ENCODE results near the gene DSC1.
"Not testable (repeated sequence)": the region's sequence is repeated elsewhere in the genome, so short reads cannot be mapped to it uniquely, and the experiment has no call there.

DSC1 gene

DNA sequence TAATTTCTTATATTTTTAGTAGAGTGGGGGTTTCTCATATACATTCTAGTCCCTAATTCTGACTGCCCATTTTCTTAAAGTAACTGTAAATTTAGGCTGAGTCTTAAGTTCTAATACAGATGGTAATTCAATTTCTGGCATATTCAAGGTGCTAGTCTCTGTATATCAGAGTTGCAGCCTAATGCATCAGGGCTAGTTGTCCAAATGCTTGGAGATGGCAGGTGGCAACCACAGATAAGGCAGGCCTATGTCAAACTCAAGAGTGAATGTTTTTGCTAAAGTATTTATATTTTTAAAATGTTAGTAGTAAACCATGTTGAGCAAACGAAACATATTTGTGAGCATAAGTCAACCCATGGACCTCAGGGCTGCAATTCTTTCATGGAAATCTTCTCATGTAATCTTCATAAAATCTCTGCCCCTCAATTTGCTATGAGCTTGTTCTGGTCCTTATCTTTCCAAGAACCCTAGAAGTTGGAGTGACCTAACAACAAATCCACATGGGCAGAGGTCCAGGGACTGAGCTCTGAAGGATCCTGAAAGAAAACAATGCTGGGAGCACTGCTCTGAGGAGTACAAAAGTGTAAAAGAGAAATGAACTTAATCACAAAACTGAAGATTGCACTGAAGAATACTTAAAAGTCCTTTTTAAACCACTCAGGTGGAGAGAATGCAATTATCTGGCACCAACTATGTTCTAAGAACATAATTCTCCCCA, 33.1 kb downstream of the DSC1 start:
- no peaks in the 10 kb centered on the region for H3K36me3 Mint-ChIP-seq (ENCODE audit: low read depth)
- H3K4me3 Mint-ChIP-seq = no peak overlapping the region
- peaks cover 4% of the 10 kb centered on the region for H3K9me3 Mint-ChIP-seq
- TF ChIP-seq, protein P1, sequence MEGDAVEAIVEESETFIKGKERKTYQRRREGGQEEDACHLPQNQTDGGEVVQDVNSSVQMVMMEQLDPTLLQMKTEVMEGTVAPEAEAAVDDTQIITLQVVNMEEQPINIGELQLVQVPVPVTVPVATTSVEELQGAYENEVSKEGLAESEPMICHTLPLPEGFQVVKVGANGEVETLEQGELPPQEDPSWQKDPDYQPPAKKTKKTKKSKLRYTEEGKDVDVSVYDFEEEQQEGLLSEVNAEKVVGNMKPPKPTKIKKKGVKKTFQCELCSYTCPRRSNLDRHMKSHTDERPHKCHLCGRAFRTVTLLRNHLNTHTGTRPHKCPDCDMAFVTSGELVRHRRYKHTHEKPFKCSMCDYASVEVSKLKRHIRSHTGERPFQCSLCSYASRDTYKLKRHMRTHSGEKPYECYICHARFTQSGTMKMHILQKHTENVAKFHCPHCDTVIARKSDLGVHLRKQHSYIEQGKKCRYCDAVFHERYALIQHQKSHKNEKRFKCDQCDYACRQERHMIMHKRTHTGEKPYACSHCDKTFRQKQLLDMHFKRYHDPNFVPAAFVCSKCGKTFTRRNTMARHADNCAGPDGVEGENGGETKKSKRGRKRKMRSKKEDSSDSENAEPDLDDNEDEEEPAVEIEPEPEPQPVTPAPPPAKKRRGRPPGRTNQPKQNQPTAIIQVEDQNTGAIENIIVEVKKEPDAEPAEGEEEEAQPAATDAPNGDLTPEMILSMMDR (IDR thresholded peaks at IDR 0.05) = no peak
- DNase-seq = no peak
- H3K27ac Mint-ChIP-seq = no peak overlapping the region
- H3K4me1 Mint-ChIP-seq = no peaks in the 10 kb centered on the region
- no peaks in the 10 kb centered on the region for H3K27me3 Mint-ChIP-seq (ENCODE audit: low read depth, poor library complexity)

GRCh38 chr18:31125878-31126277, 36.8 kb downstream of the DSC1 start:
- Mint-ChIP-seq H3K4me3 (no peak overlapping the region), H3K27ac (no peak overlapping the region), H3K27me3 (ENCODE audit: low read depth, poor library complexity) (no peaks in the 10 kb centered on the region), H3K4me1 (no peaks in the 10 kb centered on the region), H3K9me3 (peaks cover 4% of the 10 kb centered on the region), H3K36me3 (ENCODE audit: low read depth) (no peaks in the 10 kb centered on the region)
- TF ChIP-seq, protein P1 (IDR thresholded peaks at IDR 0.05) = no peak
- no peak for DNase-seq

DNA sequence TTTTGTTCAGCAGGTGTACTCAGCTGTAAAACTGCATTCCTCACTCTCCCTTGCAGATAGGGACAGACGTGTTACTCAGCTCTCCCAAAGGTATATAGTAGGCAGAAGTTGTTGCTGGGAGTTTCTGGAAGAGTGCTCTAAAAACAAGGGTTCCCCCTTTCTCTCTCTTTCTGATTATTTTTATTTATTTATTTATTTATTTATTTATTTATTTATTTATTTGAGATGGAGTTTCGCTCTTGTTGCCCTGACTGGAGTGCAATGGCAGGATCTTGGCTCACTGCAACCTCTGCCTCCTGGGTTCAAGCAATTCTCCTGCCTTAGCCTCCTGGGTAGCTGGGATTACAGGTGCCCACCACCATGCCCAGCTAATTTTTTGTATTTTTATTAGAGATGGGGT, 39.5 kb downstream of the DSC1 start:
- not testable (repeated sequence) for DNase-seq; H3K27me3 Mint-ChIP-seq (ENCODE audit: low read depth, poor library complexity); H3K9me3 Mint-ChIP-seq; H3K36me3 Mint-ChIP-seq (ENCODE audit: low read depth); H3K4me3 Mint-ChIP-seq; H3K27ac Mint-ChIP-seq; H3K4me1 Mint-ChIP-seq

GRCh38 chr18:31120594-31120993, 42.1 kb downstream of the DSC1 start:
- TF ChIP-seq, protein P1 (IDR thresholded peaks at IDR 0.05) = no peak
- no peak overlapping the region for H3K4me3 Mint-ChIP-seq
- no peak for DNase-seq
- peaks cover 4% of the 10 kb centered on the region for H3K27me3 Mint-ChIP-seq (ENCODE audit: low read depth, poor library complexity)
- no peaks in the 10 kb centered on the region for H3K4me1 Mint-ChIP-seq
- no peaks in the 10 kb centered on the region for H3K36me3 Mint-ChIP-seq (ENCODE audit: low read depth)
- H3K9me3 Mint-ChIP-seq = peaks cover under 1% of the 10 kb centered on the region
- H3K27ac Mint-ChIP-seq = no peak overlapping the region

DNA sequence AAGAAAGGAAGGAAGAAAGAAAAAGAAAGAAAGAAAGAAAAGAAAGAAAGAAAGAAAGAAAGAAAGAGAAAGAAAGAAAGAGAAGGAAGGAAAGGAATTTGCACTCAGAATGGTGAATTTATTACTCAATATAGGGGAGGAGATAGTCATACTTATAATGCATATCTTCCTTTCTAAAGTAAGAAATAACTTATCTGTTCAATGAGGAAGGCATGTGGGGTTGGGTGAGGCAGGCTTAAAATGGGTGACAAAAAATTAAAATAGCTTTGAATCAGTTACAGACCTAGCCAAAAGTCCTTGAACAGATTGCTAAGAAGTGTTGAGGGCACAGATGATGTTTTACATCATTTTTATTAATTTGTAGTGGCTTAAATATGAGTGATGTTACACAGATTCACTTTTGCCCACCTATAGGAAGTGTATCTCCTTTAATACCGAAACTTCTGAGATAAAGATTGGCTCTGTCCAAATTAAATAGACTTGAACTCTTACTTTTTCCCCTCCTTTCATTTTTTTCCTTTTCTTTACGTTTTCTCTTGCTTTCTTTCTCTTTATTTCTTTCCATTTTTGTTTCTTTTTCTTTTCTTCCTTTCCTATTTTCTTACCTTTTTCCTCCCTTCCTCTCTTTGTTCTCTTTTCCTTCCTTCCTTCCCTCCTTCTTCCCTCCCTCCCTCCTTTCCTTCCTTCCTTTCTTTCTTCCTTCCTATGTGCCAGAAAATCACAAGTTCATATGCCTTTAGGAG, 45.6 kb downstream of the DSC1 start:
- TF ChIP-seq, protein P1 (IDR thresholded peaks at IDR 0.05) = no peak
- Mint-ChIP-seq H3K4me1 (no peaks in the 10 kb centered on the region), H3K4me3 (no peak overlapping the region), H3K36me3 (ENCODE audit: low read depth) (no peaks in the 10 kb centered on the region), H3K9me3 (no peaks in the 10 kb centered on the region), H3K27me3 (ENCODE audit: low read depth, poor library complexity) (peaks cover 4% of the 10 kb centered on the region), H3K27ac (no peak overlapping the region)
- no peak for DNase-seq

- Mint-ChIP-seq H3K27ac (no peak overlapping the region), H3K9me3 (no peaks in the 10 kb centered on the region), H3K4me3 (no peak overlapping the region), H3K36me3 (ENCODE audit: low read depth) (no peaks in the 10 kb centered on the region), H3K27me3 (ENCODE audit: low read depth, poor library complexity) (no peaks in the 10 kb centered on the region), H3K4me1 (no peaks in the 10 kb centered on the region)
- TF ChIP-seq, protein P1 (IDR thresholded peaks at IDR 0.05) = no peak
- no peak for DNase-seq
These were observed 49.9 kb downstream of the DSC1 start for GRCh38 chr18:31112804-31113203.

Data from nephron progenitor cell (in vitro differentiated cells).